GM18868 (cell line): Measurements from ENCODE around the gene MYRIP.
A peak's percentile ranks its signal among the peaks of the same experiment; 100 is the strongest.
"Not testable (repeated sequence)": the region's sequence is repeated elsewhere in the genome, so short reads cannot be mapped to it uniquely, and the experiment has no call there.

Source experiments
- ATAC-seq: cut with Tn5 transposase; IDR thresholded peaks from one replicate; pipeline ENCODE4 v1.9.1; 2021; ENCODE audit warnings: mild to moderate bottlenecking, moderate library complexity; ENCODE audit not compliant: unreplicated experiment

The MYRIP gene

GRCh38 chr3:40258555-40258954 is 449.1 kb downstream of the MYRIP start:
- no peak for ATAC-seq

- no peak for ATAC-seq
Observed at GRCh38 chr3:40262331-40262730, 452.9 kb downstream of the MYRIP start.

GRCh38 chr3:40264451-40264850 is 455.0 kb downstream of the MYRIP start:
- ATAC-seq: no peak

GRCh38 chr3:40265181-40265580 is 455.8 kb downstream of the MYRIP start:
- ATAC-seq: no peak

GRCh38 chr3:40267937-40268724 is 458.7 kb downstream of the MYRIP start:
- no peak for ATAC-seq

GRCh38 chr3:40268802-40269524 is 459.6 kb downstream of the MYRIP start:
- ATAC-seq: no peak

- ATAC-seq: no peak
Observed at GRCh38 chr3:40278791-40279190, 469.4 kb downstream of the MYRIP start.

GRCh38 chr3:40281995-40282394 is 472.6 kb downstream of the MYRIP start:
- ATAC-seq: no peak

GRCh38 chr3:40283057-40283456 is 473.6 kb downstream of the MYRIP start:
- not testable (repeated sequence) for ATAC-seq

GRCh38 chr3:40287248-40287647 is 477.8 kb downstream of the MYRIP start:
- ATAC-seq: peak; percentile 67

- no peak for ATAC-seq
Observed at GRCh38 chr3:40290396-40290795, 481.0 kb downstream of the MYRIP start.

GRCh38 chr3:40291471-40291870 is 482.1 kb downstream of the MYRIP start:
- ATAC-seq: no peak

- no peak for ATAC-seq
Observed at GRCh38 chr3:40292637-40293349, 483.4 kb downstream of the MYRIP start.

GRCh38 chr3:40294434-40294833 is 485.0 kb downstream of the MYRIP start:
- ATAC-seq: no peak

GRCh38 chr3:40298075-40298474 is 488.7 kb downstream of the MYRIP start:
- ATAC-seq: no peak

GRCh38 chr3:40299130-40299720 is 489.8 kb downstream of the MYRIP start:
- ATAC-seq: no peak

GRCh38 chr3:40299721-40300335 is 490.4 kb downstream of the MYRIP start:
- no peak for ATAC-seq

GRCh38 chr3:40302784-40303183 is 493.4 kb downstream of the MYRIP start:
- ATAC-seq: no peak

GRCh38 chr3:40304352-40304751 is 494.9 kb downstream of the MYRIP start:
- peak; percentile 38 for ATAC-seq

GRCh38 chr3:40306336-40306735 is 496.9 kb downstream of the MYRIP start:
- no peak for ATAC-seq

GRCh38 chr3:40307176-40307575 is 497.8 kb downstream of the MYRIP start:
- ATAC-seq: no peak
